ENCODE measurements around the gene ABHD17C. TPM values are rescaled to one million over a fixed set of nuclear protein-coding genes. Genes with fewer than 3 reads are reported as not detected.
"Not testable (repeated sequence)": the region's sequence is repeated elsewhere in the genome, so short reads cannot be mapped to it uniquely, and the experiment has no call there.

ABHD17C gene
- 11.5 and 11.6 TPM in 2 replicates for total RNA-seq

GRCh38 chr15:80695099-80695910 is at the start of gene ABHD17C:
ABHD17C (plus strand) TSS chr15:80695310; CDS start chr15:80695430, 120 bp downstream.
- H3K27me3 ChIP-seq (ENCODE audit: insufficient read depth, low read length) = no peaks in the 10 kb centered on the region
- peak within 1 kb of the TSS; percentile 71 for H2AFZ ChIP-seq (ENCODE audit: low read length)
- TF ChIP-seq CTCF (IDR thresholded peaks at IDR 0.05; ENCODE audit: extremely low read depth, low read depth, low read length) = no peak
- no peaks in the 10 kb centered on the region for H3K36me3 ChIP-seq (ENCODE audit: insufficient read depth, low read length)
- H3K4me1 ChIP-seq (ENCODE audit: insufficient read depth, low read length) = peaks cover 23% of the 10 kb centered on the region
- peak within 1 kb of the TSS; percentile 90 for H3K4me2 ChIP-seq (ENCODE audit: insufficient read depth, low read length)
- peak; percentile 97 for DNase-seq (ENCODE audit: insufficient read length, low spot score, missing footprints)
- no peaks in the 10 kb centered on the region for H3K9me3 ChIP-seq (ENCODE audit: low read depth, low read length)
- H3K79me2 ChIP-seq (ENCODE audit: insufficient read depth, low read length) = peaks cover 45% of the 10 kb centered on the region
- H3K27ac ChIP-seq (ENCODE audit: low read depth, low read length) = peak within 1 kb of the TSS; percentile 39
- peak within 1 kb of the TSS; percentile 84 for H3K4me3 ChIP-seq (ENCODE audit: insufficient read depth, low read length)
- peaks cover 34% of the 10 kb centered on the region for H4K20me1 ChIP-seq (ENCODE audit: insufficient read depth, low read length)

GRCh38 chr15:80645494-80646065 is 49.5 kb upstream of the ABHD17C start:
- Histone ChIP-seq H2AFZ (ENCODE audit: low read length) (peak overlapping the region; percentile 60), H3K4me3 (ENCODE audit: insufficient read depth, low read length) (no peak overlapping the region), H3K9me3 (ENCODE audit: low read depth, low read length) (no peaks in the 10 kb centered on the region), H3K27me3 (ENCODE audit: insufficient read depth, low read length) (no peaks in the 10 kb centered on the region), H3K36me3 (ENCODE audit: insufficient read depth, low read length) (no peaks in the 10 kb centered on the region), H3K4me1 (ENCODE audit: insufficient read depth, low read length) (peaks cover 7% of the 10 kb centered on the region), H3K79me2 (ENCODE audit: insufficient read depth, low read length) (no peaks in the 10 kb centered on the region), H4K20me1 (ENCODE audit: insufficient read depth, low read length) (no peaks in the 10 kb centered on the region), H3K27ac (ENCODE audit: low read depth, low read length) (no peak overlapping the region), H3K4me2 (ENCODE audit: insufficient read depth, low read length) (no peak overlapping the region)
- peak; percentile 89 for DNase-seq (ENCODE audit: insufficient read length, low spot score, missing footprints)
- no peak for TF ChIP-seq CTCF (IDR thresholded peaks at IDR 0.05; ENCODE audit: extremely low read depth, low read depth, low read length)

GRCh38 chr15:80647424-80647823 is 47.7 kb upstream of the ABHD17C start:
- H3K4me2 ChIP-seq (ENCODE audit: insufficient read depth, low read length); H3K27ac ChIP-seq (ENCODE audit: low read depth, low read length); H3K79me2 ChIP-seq (ENCODE audit: insufficient read depth, low read length); H3K27me3 ChIP-seq (ENCODE audit: insufficient read depth, low read length); H3K36me3 ChIP-seq (ENCODE audit: insufficient read depth, low read length); H3K4me3 ChIP-seq (ENCODE audit: insufficient read depth, low read length); H3K4me1 ChIP-seq (ENCODE audit: insufficient read depth, low read length); H2AFZ ChIP-seq (ENCODE audit: low read length); H4K20me1 ChIP-seq (ENCODE audit: insufficient read depth, low read length); H3K9me3 ChIP-seq (ENCODE audit: low read depth, low read length); DNase-seq (ENCODE audit: insufficient read length, low spot score, missing footprints): not testable (repeated sequence)

GRCh38 chr15:80654299-80654698 is 40.8 kb upstream of the ABHD17C start:
- Histone ChIP-seq H3K4me1 (ENCODE audit: insufficient read depth, low read length) (no peaks in the 10 kb centered on the region), H3K4me2 (ENCODE audit: insufficient read depth, low read length) (no peak overlapping the region), H3K9me3 (ENCODE audit: low read depth, low read length) (peaks cover 5% of the 10 kb centered on the region), H2AFZ (ENCODE audit: low read length) (no peak overlapping the region), H3K79me2 (ENCODE audit: insufficient read depth, low read length) (no peaks in the 10 kb centered on the region), H4K20me1 (ENCODE audit: insufficient read depth, low read length) (no peaks in the 10 kb centered on the region), H3K4me3 (ENCODE audit: insufficient read depth, low read length) (no peak overlapping the region), H3K36me3 (ENCODE audit: insufficient read depth, low read length) (no peaks in the 10 kb centered on the region), H3K27me3 (ENCODE audit: insufficient read depth, low read length) (peaks cover 3% of the 10 kb centered on the region), H3K27ac (ENCODE audit: low read depth, low read length) (no peak overlapping the region)
- DNase-seq (ENCODE audit: insufficient read length, low spot score, missing footprints) = no peak
- no peak for TF ChIP-seq CTCF (IDR thresholded peaks at IDR 0.05; ENCODE audit: extremely low read depth, low read depth, low read length)

Measured in osteoblast (primary cell).